ENCODE data around the gene SCN10A. TPM values are rescaled to one million over a fixed set of nuclear protein-coding genes. Genes with fewer than 3 reads are reported as not detected.

The SCN10A gene
- total and polyA plus RNA-seq, 2 of the 13 experiments (the other 11 are each of a cell fraction or from before 2014, with no cell fraction given), result not detected

DNA sequence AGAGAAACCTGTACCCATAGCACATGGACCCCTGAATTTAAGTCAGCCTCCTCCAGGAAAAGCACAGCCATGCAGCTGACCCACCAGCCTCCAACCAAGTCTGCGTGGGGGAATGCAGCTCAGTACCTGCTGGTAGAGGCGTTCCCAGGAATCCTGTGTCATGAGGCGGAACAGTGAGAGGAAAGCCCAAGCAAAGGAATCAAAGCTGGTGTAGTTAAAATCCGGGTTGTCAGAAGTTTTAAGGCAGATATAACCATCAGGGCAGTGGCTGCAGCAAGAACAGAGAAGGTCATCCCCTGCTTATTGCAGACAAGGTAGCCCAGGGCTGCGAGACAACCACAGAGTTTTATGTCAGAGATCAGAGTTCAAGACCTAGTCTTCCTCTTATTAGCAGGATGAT, 59.1 kb downstream of the SCN10A start (continued):
- no peak for TF ChIP-seq ZSCAN12 (CRISPR knock-in tag; IDR thresholded peaks at IDR 0.05)
- TF ChIP-seq MTF1 (CRISPR knock-in tag; IDR thresholded peaks at IDR 0.05), result no peak
- TF ChIP-seq IKZF4 (CRISPR knock-in tag; IDR thresholded peaks at IDR 0.05; ENCODE audit: borderline replicate concordance, low read depth, not compliant biosample characterization), result no peak
- TF ChIP-seq, protein P1, sequence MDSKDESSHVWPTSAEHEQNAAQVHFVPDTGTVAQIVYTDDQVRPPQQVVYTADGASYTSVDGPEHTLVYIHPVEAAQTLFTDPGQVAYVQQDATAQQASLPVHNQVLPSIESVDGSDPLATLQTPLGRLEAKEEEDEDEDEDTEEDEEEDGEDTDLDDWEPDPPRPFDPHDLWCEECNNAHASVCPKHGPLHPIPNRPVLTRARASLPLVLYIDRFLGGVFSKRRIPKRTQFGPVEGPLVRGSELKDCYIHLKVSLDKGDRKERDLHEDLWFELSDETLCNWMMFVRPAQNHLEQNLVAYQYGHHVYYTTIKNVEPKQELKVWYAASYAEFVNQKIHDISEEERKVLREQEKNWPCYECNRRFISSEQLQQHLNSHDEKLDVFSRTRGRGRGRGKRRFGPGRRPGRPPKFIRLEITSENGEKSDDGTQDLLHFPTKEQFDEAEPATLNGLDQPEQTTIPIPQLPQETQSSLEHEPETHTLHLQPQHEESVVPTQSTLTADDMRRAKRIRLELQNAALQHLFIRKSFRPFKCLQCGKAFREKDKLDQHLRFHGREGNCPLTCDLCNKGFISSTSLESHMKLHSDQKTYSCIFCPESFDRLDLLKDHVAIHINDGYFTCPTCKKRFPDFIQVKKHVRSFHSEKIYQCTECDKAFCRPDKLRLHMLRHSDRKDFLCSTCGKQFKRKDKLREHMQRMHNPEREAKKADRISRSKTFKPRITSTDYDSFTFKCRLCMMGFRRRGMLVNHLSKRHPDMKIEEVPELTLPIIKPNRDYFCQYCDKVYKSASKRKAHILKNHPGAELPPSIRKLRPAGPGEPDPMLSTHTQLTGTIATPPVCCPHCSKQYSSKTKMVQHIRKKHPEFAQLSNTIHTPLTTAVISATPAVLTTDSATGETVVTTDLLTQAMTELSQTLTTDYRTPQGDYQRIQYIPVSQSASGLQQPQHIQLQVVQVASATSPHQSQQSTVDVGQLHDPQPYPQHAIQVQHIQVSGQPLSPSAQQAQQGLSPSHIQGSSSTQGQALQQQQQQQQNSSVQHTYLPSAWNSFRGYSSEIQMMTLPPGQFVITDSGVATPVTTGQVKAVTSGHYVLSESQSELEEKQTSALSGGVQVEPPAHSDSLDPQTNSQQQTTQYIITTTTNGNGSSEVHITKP (CRISPR knock-in tag; IDR thresholded peaks at IDR 0.05; ENCODE audit: low read depth), result no peak
- TF ChIP-seq ATF7-NPFF (CRISPR knock-in tag; IDR thresholded peaks at IDR 0.05; ENCODE audit: low read depth), result no peak
- no peak for TF ChIP-seq ISX (CRISPR knock-in tag; conservative IDR thresholded peaks at IDR 0.05)
- TF ChIP-seq ZNF232 (CRISPR knock-in tag; IDR thresholded peaks at IDR 0.05; ENCODE audit: borderline replicate concordance), result no peak
- no peak for TF ChIP-seq HNRNPH1 (optimal IDR thresholded peaks at IDR 0.05; ENCODE audit: low read depth, low read length)
- no peak for TF ChIP-seq ARNTL (CRISPR knock-in tag; IDR thresholded peaks at IDR 0.05)

DNA sequence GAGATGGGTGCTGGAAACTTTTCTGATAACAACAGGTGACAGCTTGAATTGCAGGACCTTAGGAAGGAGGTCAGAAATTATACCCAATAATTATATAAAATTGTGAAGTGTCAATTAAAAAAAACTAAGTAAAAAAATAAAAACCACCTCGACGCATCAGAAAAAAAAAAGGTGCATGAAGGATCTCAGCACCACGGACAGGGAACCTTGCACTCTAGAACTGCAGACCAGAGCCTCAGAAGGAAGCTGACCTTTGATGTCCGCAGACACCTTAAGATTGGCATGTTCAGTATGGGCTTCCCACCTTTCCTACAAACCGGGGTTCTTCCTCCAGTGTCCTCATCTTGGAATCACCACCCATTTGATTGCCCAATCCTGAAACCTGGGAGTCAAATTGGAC, 60.9 kb downstream of the SCN10A start:
- ChIA-PET CTCF (ENCODE audit: low intra/inter-chr PET ratio, low total read pairs) (no interaction called here), POLR2A (no interaction called here)
- Histone ChIP-seq H3K4me1 (ENCODE audit: insufficient read depth, low read length) (no peaks in the 10 kb centered on the region), H3K9me3 (ENCODE audit: low read length) (no peaks in the 10 kb centered on the region), H3K9ac (ENCODE audit: insufficient read depth, low read depth, low read length) (no peak overlapping the region), H3K79me2 (ENCODE audit: insufficient read depth, low read length) (no peaks in the 10 kb centered on the region), H2AFZ (ENCODE audit: low read length) (no peak overlapping the region), H3K27ac (ENCODE audit: extremely low read length, insufficient read depth, low read length) (no peak overlapping the region), H3K27me3 (ENCODE audit: control insufficient read depth in 1 of 2, insufficient read depth in 2 of 2, low read length in 2 of 2) (no peaks in the 10 kb centered on the region), H3K36me3 (replicated peaks in 1 of 2; ENCODE audit: control insufficient read depth in 1 of 2, insufficient read depth in 2 of 2, low read length in 2 of 2) (no peaks in the 10 kb centered on the region), H3K4me2 (ENCODE audit: low read depth, low read length) (no peak overlapping the region), H3K4me3 (replicated peaks in 1 of 3; ENCODE audit: insufficient read depth in 1 of 3, low read depth in 2 of 3, low read length in 3 of 3) (no peak overlapping the region), H4K20me1 (ENCODE audit: insufficient read depth, low read length) (no peaks in the 10 kb centered on the region)
- FAIRE-seq, result no peak
- BruUV-seq (replicated peaks), result no TSS peak
- ATAC-seq, result no peak
- intact Hi-C loops (cut with micrococcal nuclease; ENCODE audit: unreplicated experiment), result no loop called here
- in situ Hi-C loops (cut with HindIII; ENCODE audit: extremely low pct_ligation_motif_present, low pct_unique_long_range_greater_than_20kb), result no loop called here
- no peak for DNase-seq (ENCODE audit: low spot score)
- under 1% methylated on average over 5 of the region's 5 CpGs for WGBS (ENCODE audit: low lambda C conversion rate)
- TF ChIP-seq ZNF274 (CRISPR knock-in tag; IDR thresholded peaks at IDR 0.05) (no peak), CEBPB (IDR thresholded peaks at IDR 0.05; ENCODE audit: borderline replicate concordance, low read depth, low read length) (0 out of 2 replicates have a peak, but pooled peaks have one; percentile 13), MIER2 (CRISPR knock-in tag; IDR thresholded peaks at IDR 0.05) (peak; percentile 76; the same call in 1 of the 2 replicates), CCAR2 (optimal IDR thresholded peaks at IDR 0.05; ENCODE audit: low read depth, low read length) (no peak), CBX1 (IDR thresholded peaks at IDR 0.05; ENCODE audit: low read depth) (no peak), KDM4B (CRISPR knock-in tag; IDR thresholded peaks at IDR 0.05) (no peak), ZNF17 (CRISPR knock-in tag; IDR thresholded peaks at IDR 0.05) (no peak)
- TF ChIP-seq, protein P2, sequence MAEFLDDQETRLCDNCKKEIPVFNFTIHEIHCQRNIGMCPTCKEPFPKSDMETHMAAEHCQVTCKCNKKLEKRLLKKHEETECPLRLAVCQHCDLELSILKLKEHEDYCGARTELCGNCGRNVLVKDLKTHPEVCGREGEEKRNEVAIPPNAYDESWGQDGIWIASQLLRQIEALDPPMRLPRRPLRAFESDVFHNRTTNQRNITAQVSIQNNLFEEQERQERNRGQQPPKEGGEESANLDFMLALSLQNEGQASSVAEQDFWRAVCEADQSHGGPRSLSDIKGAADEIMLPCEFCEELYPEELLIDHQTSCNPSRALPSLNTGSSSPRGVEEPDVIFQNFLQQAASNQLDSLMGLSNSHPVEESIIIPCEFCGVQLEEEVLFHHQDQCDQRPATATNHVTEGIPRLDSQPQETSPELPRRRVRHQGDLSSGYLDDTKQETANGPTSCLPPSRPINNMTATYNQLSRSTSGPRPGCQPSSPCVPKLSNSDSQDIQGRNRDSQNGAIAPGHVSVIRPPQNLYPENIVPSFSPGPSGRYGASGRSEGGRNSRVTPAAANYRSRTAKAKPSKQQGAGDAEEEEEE (CRISPR knock-in tag; IDR thresholded peaks at IDR 0.05; ENCODE audit: borderline replicate concordance), result no peak
- TF ChIP-seq, protein P3, sequence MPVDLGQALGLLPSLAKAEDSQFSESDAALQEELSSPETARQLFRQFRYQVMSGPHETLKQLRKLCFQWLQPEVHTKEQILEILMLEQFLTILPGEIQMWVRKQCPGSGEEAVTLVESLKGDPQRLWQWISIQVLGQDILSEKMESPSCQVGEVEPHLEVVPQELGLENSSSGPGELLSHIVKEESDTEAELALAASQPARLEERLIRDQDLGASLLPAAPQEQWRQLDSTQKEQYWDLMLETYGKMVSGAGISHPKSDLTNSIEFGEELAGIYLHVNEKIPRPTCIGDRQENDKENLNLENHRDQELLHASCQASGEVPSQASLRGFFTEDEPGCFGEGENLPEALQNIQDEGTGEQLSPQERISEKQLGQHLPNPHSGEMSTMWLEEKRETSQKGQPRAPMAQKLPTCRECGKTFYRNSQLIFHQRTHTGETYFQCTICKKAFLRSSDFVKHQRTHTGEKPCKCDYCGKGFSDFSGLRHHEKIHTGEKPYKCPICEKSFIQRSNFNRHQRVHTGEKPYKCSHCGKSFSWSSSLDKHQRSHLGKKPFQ (CRISPR knock-in tag; IDR thresholded peaks at IDR 0.05; ENCODE audit: insufficient replicate concordance), result no peak

All from HepG2 (cell line).